Hepatocyte (in vitro differentiated cells): Measurements from ENCODE around the gene B3GNT3. TPM values are rescaled to one million over a fixed set of nuclear protein-coding genes. Genes with fewer than 3 reads are reported as not detected.

Experiments used
- DNase-seq: peaks from one replicate; pipeline ENCODE4 v3.0.0-alpha.2; 2016; ENCODE audit warnings: low spot score
- H2AFZ ChIP-seq: fragments of 200-600 bp; sonication (generic); 2 replicates; pipeline ENCODE4 v1.6.0; 2016; ENCODE audit warnings: antibody characterized with exemption, mild to moderate bottlenecking
- H3K27ac ChIP-seq: fragments of 200-600 bp; sonication (generic); 2 replicates; pipeline ENCODE4 v1.5.1; 2016; ENCODE audit warnings: mild to moderate bottlenecking
- H3K27me3 ChIP-seq: fragments of 200-600 bp; sonication (generic); 2 replicates; pipeline ENCODE4 v1.6.1; 2016
- H3K36me3 ChIP-seq: fragments of 200-600 bp; sonication (generic); replicated peaks from 2 replicates; pipeline ENCODE4 v1.5.1; 2016; ENCODE audit warnings: low read depth; ENCODE audit not compliant: insufficient read depth
- H3K4me1 ChIP-seq: fragments of 200-600 bp; sonication (generic); 2 replicates; pipeline ENCODE4 v1.5.1; 2016; ENCODE audit warnings: mild to moderate bottlenecking, moderate library complexity; ENCODE audit not compliant: insufficient read depth
- H3K4me2 ChIP-seq: fragments of 200-600 bp; sonication (generic); 2 replicates; pipeline ENCODE4 v1.6.0; 2016
- H3K4me3 ChIP-seq: fragments of 200-600 bp; sonication (generic); 2 replicates; pipeline ENCODE4 v1.5.1; 2016; ENCODE audit warnings: mild to moderate bottlenecking
- H3K79me2 ChIP-seq: fragments of 200-600 bp; sonication (generic); 2 replicates; pipeline ENCODE4 v1.6.0; 2017; ENCODE audit warnings: mild to moderate bottlenecking
- H3K9me2 ChIP-seq: fragments of 200-600 bp; sonication (generic); replicated peaks from 2 replicates; pipeline ENCODE4 v1.6.0; 2017; ENCODE audit warnings: mild to moderate bottlenecking; ENCODE audit not compliant: insufficient read depth
- H3K9me3 ChIP-seq: fragments of 200-600 bp; sonication (generic); 2 replicates; pipeline ENCODE4 v1.5.1; 2016; ENCODE audit warnings: low read depth, mild to moderate bottlenecking
- H4K20me1 ChIP-seq: fragments of 200-600 bp; sonication (generic); 2 replicates; pipeline ENCODE4 v1.6.0; 2016; ENCODE audit warnings: mild to moderate bottlenecking; ENCODE audit not compliant: insufficient read depth, poor library complexity, severe bottlenecking
- EZH2 ChIP-seq: fragments of 200-600 bp; sonication (generic); IDR thresholded peaks from 2 replicates; pipeline ENCODE4 v1.6.1; 2016; ENCODE audit warnings: antibody characterized with exemption, mild to moderate bottlenecking, borderline replicate concordance
- EZH2phosphoT487 ChIP-seq: fragments of 200-600 bp; sonication (generic); IDR thresholded peaks from one replicate; pipeline ENCODE4 v1.6.1; 2018; ENCODE audit warnings: antibody characterized with exemption, mild to moderate bottlenecking, low read depth, moderate library complexity; ENCODE audit not compliant: unreplicated experiment, severe bottlenecking
- WGBS: methylation state at CpG from one replicate; pipeline ENCODE4 v1.1.6; 2016; ENCODE audit warnings: low lambda C conversion rate; ENCODE audit errors: missing lambda C conversion rate; 5-methylcytosine and 5-hydroxymethylcytosine counted together
- polyA plus RNA-seq: library from polyadenylated mRNA; unstranded; fragments of >200 nt; fragmentation: Nextera tagmentation; extraction: Ambion mirVana; gene quantifications from 2 replicates; pipeline ENCODE4 v1.2.1, GENCODE V29; 2016
- total RNA-seq: library from RNA; depleted of rRNA; stranded (reverse); fragments of >200 nt; gene quantifications from 2 replicates; pipeline ENCODE4 v1.2.3, GENCODE V29; 2014
- TF ChIP-seq, protein P1 (sequence below): fragments of 200-600 bp; sonication (generic); IDR thresholded peaks from 2 replicates; pipeline ENCODE4 v1.5.1; 2016; ENCODE audit warnings: antibody characterized with exemption, mild to moderate bottlenecking; ENCODE audit not compliant: poor library complexity

The B3GNT3 gene
- total and polyA plus RNA-seq, 2 experiments from 2014 or later = 14.6 to 19.1 TPM

DNA sequence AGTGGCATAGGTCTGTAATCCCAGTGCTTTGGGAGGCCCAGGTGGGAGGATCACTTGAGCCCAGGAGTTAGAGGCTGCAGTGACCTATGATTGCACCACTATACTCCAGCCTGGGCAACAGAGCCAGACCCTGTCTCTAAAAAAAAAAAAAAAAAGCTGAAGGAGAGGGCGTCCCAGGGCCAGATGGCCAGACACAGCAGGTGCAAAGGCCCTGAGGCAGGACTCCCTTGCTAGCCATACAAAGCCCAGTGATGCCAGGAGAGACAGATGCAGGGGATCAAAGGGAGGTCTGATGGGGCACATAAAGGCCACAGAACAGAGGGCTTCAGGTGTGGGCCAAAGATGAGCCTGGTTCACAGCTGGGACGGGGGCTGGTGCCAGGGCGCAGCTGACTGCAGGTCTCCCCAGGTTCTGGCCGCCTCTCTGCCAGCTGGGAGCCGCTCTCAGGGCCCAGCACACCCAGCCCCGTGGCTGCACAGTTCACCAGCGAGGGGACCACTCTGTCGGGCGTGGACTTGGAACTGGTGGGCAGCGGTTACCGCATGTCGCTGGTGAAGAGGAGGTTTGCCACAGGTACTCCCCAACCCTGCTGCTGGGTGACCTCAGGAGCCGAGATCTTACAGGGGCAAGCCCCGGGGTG lies 7.5 kb upstream of the B3GNT3 start:
- H3K4me2 ChIP-seq = no peak overlapping the region
- DNase-seq = no peak
- H3K9me3 ChIP-seq = no peaks in the 10 kb centered on the region
- H3K27ac ChIP-seq = no peak overlapping the region
- 94% methylated on average over 14 of the region's 14 CpGs for WGBS
- no peaks in the 10 kb centered on the region for H3K4me1 ChIP-seq
- H3K79me2 ChIP-seq = no peaks in the 10 kb centered on the region
- no peak for TF ChIP-seq EZH2phosphoT487
- TF ChIP-seq, protein P1, sequence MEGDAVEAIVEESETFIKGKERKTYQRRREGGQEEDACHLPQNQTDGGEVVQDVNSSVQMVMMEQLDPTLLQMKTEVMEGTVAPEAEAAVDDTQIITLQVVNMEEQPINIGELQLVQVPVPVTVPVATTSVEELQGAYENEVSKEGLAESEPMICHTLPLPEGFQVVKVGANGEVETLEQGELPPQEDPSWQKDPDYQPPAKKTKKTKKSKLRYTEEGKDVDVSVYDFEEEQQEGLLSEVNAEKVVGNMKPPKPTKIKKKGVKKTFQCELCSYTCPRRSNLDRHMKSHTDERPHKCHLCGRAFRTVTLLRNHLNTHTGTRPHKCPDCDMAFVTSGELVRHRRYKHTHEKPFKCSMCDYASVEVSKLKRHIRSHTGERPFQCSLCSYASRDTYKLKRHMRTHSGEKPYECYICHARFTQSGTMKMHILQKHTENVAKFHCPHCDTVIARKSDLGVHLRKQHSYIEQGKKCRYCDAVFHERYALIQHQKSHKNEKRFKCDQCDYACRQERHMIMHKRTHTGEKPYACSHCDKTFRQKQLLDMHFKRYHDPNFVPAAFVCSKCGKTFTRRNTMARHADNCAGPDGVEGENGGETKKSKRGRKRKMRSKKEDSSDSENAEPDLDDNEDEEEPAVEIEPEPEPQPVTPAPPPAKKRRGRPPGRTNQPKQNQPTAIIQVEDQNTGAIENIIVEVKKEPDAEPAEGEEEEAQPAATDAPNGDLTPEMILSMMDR = no peak
- no peaks in the 10 kb centered on the region for H3K9me2 ChIP-seq
- H3K36me3 ChIP-seq = no peaks in the 10 kb centered on the region
- H4K20me1 ChIP-seq = no peaks in the 10 kb centered on the region
- no peak overlapping the region for H2AFZ ChIP-seq
- no peak overlapping the region for H3K4me3 ChIP-seq
- H3K27me3 ChIP-seq = no peaks in the 10 kb centered on the region

DNA sequence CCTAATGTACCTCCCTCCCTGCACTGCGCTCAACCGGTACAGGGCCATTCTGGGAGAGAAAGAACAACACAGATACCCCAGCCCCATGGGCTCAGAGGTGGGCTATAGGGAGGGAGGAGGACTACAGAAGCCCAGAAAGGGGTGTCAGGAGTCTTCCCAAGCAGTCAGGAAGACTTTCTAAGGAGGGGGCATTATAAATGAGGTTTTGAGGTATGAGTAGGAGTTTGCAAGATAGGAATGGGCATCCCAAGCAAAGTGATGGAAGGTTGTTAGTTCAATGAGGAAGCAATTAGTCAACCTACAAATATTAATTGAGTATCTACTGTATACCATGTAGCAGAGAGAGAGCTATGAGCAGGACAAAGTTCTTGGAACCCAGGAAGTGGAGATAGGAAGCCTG lies 6.3 kb upstream of the B3GNT3 start:
- H3K79me2 ChIP-seq = no peaks in the 10 kb centered on the region
- 100% methylated on average over 2 of the region's 2 CpGs for WGBS

DNA sequence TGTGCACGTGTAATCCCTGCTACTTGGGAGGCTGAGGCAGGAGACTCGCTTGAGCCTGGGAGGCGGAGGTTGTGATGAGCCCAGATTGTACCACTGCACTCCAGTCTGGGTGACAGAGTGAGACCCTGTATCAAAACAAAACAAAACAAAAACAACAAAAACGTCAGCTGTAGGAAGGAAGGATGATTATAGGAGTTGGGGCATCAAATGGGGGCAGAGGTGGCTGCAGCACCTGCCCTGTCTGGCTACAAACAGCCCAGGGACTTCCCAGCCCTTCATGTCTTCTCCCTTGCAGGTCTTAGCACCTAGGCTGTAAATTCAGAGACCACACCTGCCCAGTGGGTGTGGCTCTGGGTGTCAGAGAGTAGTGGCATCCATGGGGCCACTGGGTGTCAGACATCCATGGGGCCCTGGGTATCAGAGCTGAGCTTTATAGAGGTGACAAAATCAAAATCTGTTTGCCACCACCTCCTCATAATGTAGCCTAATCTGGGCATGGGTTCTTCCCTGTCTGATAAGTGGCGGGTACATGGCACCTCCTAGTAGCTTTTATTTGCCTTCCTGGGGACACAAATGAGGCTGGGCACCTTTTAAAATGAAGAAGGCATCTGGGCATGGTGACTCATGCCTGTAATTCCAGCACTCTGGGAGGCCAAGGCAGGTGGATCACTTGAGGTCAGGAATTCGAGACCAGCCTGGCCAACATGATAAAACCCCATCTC lies 4.7 kb upstream of the B3GNT3 start:
- Histone ChIP-seq H3K4me2 (no peak overlapping the region), H3K27me3 (peaks cover 14% of the 10 kb centered on the region), H3K4me1 (no peaks in the 10 kb centered on the region), H3K9me3 (no peaks in the 10 kb centered on the region), H4K20me1 (no peaks in the 10 kb centered on the region), H3K27ac (no peak overlapping the region), H3K36me3 (no peaks in the 10 kb centered on the region), H3K4me3 (no peak overlapping the region), H3K79me2 (no peaks in the 10 kb centered on the region), H3K9me2 (no peaks in the 10 kb centered on the region), H2AFZ (no peak overlapping the region)
- TF ChIP-seq, protein P1 = no peak
- TF ChIP-seq EZH2phosphoT487 (no peak), EZH2 (no peak)
- 73% methylated on average over 6 of the region's 6 CpGs for WGBS
- no peak for DNase-seq

More for the DNA sequence above, 6.3 kb upstream of the B3GNT3 start:
- TF ChIP-seq, protein P1 = no peak
- no peak for TF ChIP-seq EZH2
- TF ChIP-seq EZH2phosphoT487 = no peak
- Histone ChIP-seq H3K27me3 (peaks cover 1% of the 10 kb centered on the region), H4K20me1 (no peaks in the 10 kb centered on the region), H3K4me1 (no peaks in the 10 kb centered on the region), H3K27ac (no peak overlapping the region), H3K9me2 (no peaks in the 10 kb centered on the region), H3K36me3 (no peaks in the 10 kb centered on the region), H3K4me3 (no peak overlapping the region), H3K9me3 (no peaks in the 10 kb centered on the region), H3K4me2 (no peak overlapping the region), H2AFZ (no peak overlapping the region)
- DNase-seq = no peak
